HEK293 (cell line): ENCODE measurements around the gene TK2.

Experiments used
- CTCF ChIA-PET: fragments of 350-600 bp; formaldehyde crosslinking; extraction: SDS; loops from one replicate; lab custom pipeline; 2021; ENCODE audit warnings: antibody characterized with exemption; lab: Yijun Ruan, JAX
- POLR2A ChIA-PET: fragments of 300-600 bp; formaldehyde crosslinking; extraction: SDS; loops from one replicate; lab custom pipeline; 2020; ENCODE audit warnings: antibody characterized with exemption, inconsistent platforms; lab: Yijun Ruan, JAX
- H3K27ac ChIP-seq: fragments of 200-500 bp; sonication (Bioruptor generic); 2 replicates; pipeline ENCODE4 v1.5.1; 2014; ENCODE audit warnings: low read depth, low read length, control low read depth, inconsistent platforms; ENCODE audit errors: extremely low read depth
- H3K36me3 ChIP-seq, 2 experiments: fragments of 200-500 bp in 1 of 2; sonication (Bioruptor generic) in 1 of 2; 1 replicate in 1 of 2; 2 replicates in 1 of 2; pipeline ENCODE4 v1.5.1; 2014 to 2017; ENCODE audit warnings: inconsistent platforms in 2 of 2, low read length in 2 of 2; ENCODE audit not compliant: control insufficient read depth in 2 of 2, insufficient read depth in 1 of 2
- H3K4me1 ChIP-seq: fragments of 200-500 bp; sonication (Bioruptor generic); 2 replicates; pipeline ENCODE4 v1.5.1; 2014; ENCODE audit warnings: mild to moderate bottlenecking, low read length, inconsistent platforms; ENCODE audit not compliant: control insufficient read depth, insufficient read depth
- H3K4me3 ChIP-seq: 2 replicates; pipeline ENCODE4 v1.5.1; 2011; ENCODE audit warnings: low read depth, mild to moderate bottlenecking, control low read depth, low read length, moderate library complexity
- H3K9me3 ChIP-seq: fragments of 200-500 bp; sonication (Bioruptor generic); 2 replicates; pipeline ENCODE4 v1.5.1; 2014; ENCODE audit warnings: low read depth, low read length, inconsistent platforms; ENCODE audit not compliant: control insufficient read depth, insufficient read depth
- HIC1 ChIP-seq: fragments of 450-650 bp; formaldehyde crosslinking; IDR thresholded peaks from 2 replicates; pipeline ENCODE4 v1.5.1; 2016; ENCODE audit warnings: missing biosample characterization, missing genetic modification characterization
- ZBTB48 ChIP-seq: fragments of 450-650 bp; formaldehyde crosslinking; IDR thresholded peaks from 2 replicates; pipeline ENCODE4 v1.5.1; 2016; ENCODE audit warnings: missing biosample characterization, missing genetic modification characterization
- ZBTB6 ChIP-seq: fragments of 450-650 bp; formaldehyde crosslinking; IDR thresholded peaks from 2 replicates; pipeline ENCODE4 v1.5.1; 2017; ENCODE audit warnings: missing biosample characterization, missing genetic modification characterization
- ZFP3 ChIP-seq: fragments of 450-650 bp; formaldehyde crosslinking; IDR thresholded peaks from 2 replicates; pipeline ENCODE4 v1.5.1; 2016; ENCODE audit warnings: low read depth, missing biosample characterization, missing genetic modification characterization
- ZNF19 ChIP-seq: fragments of 450-650 bp; formaldehyde crosslinking; IDR thresholded peaks from 2 replicates; pipeline ENCODE4; 2016; ENCODE audit warnings: missing biosample characterization, missing genetic modification characterization, low read depth
- ZNF202 ChIP-seq: fragments of 450-650 bp; formaldehyde crosslinking; IDR thresholded peaks from 2 replicates; pipeline ENCODE4 v1.5.1; 2016; ENCODE audit warnings: missing biosample characterization, missing genetic modification characterization, borderline replicate concordance
- ZNF280C ChIP-seq: fragments of 450-650 bp; formaldehyde crosslinking; IDR thresholded peaks from 2 replicates; pipeline ENCODE4 v1.5.1; 2016; ENCODE audit warnings: missing biosample characterization, missing genetic modification characterization
- ZNF449 ChIP-seq: fragments of 450-650 bp; formaldehyde crosslinking; IDR thresholded peaks from 2 replicates; pipeline ENCODE4 v1.5.1; 2017; ENCODE audit warnings: missing biosample characterization, mild to moderate bottlenecking, missing genetic modification characterization, moderate library complexity
- ZNF558 ChIP-seq: fragments of 450-650 bp; formaldehyde crosslinking; IDR thresholded peaks from 2 replicates; pipeline ENCODE4 v1.5.1; 2016; ENCODE audit warnings: missing biosample characterization, missing genetic modification characterization
- ZNF571 ChIP-seq: fragments of 450-650 bp; formaldehyde crosslinking; IDR thresholded peaks from 2 replicates; pipeline ENCODE4 v1.5.0; 2017; ENCODE audit warnings: missing biosample characterization, missing genetic modification characterization
- ZNF596 ChIP-seq: fragments of 450-650 bp; IDR thresholded peaks from 2 replicates; pipeline ENCODE4 v1.5.0; 2018; ENCODE audit warnings: missing biosample characterization, mild to moderate bottlenecking, missing genetic modification characterization, moderate library complexity
- ZNF658 ChIP-seq: fragments of 450-650 bp; formaldehyde crosslinking; IDR thresholded peaks from 2 replicates; pipeline ENCODE4; 2016; ENCODE audit warnings: missing biosample characterization, missing genetic modification characterization
- ZNF776 ChIP-seq: fragments of 450-650 bp; formaldehyde crosslinking; IDR thresholded peaks from 2 replicates; pipeline ENCODE4 v1.5.0; 2017; ENCODE audit warnings: missing biosample characterization, missing genetic modification characterization, borderline replicate concordance
- ZNF777 ChIP-seq: fragments of 450-650 bp; formaldehyde crosslinking; IDR thresholded peaks from 2 replicates; pipeline ENCODE4 v1.5.1; 2017; ENCODE audit warnings: missing biosample characterization, missing genetic modification characterization, borderline replicate concordance
- ZNF785 ChIP-seq: fragments of 450-650 bp; formaldehyde crosslinking; IDR thresholded peaks from 2 replicates; pipeline ENCODE4 v1.5.1; 2016; ENCODE audit warnings: missing biosample characterization, missing genetic modification characterization

TK2 gene

GRCh38 chr16:66458853-66459252, 91.1 kb downstream of the TK2 start (continued):
- no peak for TF ChIP-seq ZNF596 (tag by site-specific recombination)
- TF ChIP-seq ZNF658 (tag by site-specific recombination), result no peak

- Histone ChIP-seq H3K27ac (no peak overlapping the region), H3K4me3 (no peak overlapping the region), H3K9me3 (no peaks in the 10 kb centered on the region), H3K4me1 (no peaks in the 10 kb centered on the region), H3K36me3 (no peaks in the 10 kb centered on the region)
- POLR2A ChIA-PET, result interaction anchor here (0.6 kb wide), 1 partner anchor 375 kb away, joined by 3 read pairs; no protein-coding TSS in a partner anchor
- TF ChIP-seq ZNF280C (tag by site-specific recombination) (no peak), ZNF571 (tag by site-specific recombination) (no peak), ZNF449 (tag by site-specific recombination) (no peak), ZNF776 (tag by site-specific recombination) (no peak), ZBTB48 (tag by site-specific recombination) (no peak), HIC1 (no peak), ZNF558 (tag by site-specific recombination) (no peak), ZFP3 (no peak), ZNF19 (no peak), ZNF202 (tag by site-specific recombination) (no peak), ZBTB6 (tag by site-specific recombination) (no peak), ZNF785 (tag by site-specific recombination) (no peak), ZNF777 (tag by site-specific recombination) (no peak)
- CTCF ChIA-PET, result interaction anchor here (1.2 kb wide), 2 partner anchors 51 to 280 kb away, joined by 4 to 6 read pairs; no protein-coding TSS in a partner anchor
Observed at GRCh38 chr16:66458292-66458691, 91.6 kb downstream of the TK2 start.
